Osteoblast (primary cell): ENCODE results near the gene MSX1. TPM values are rescaled to one million over a fixed set of nuclear protein-coding genes. Genes with fewer than 3 reads are reported as not detected.

Source experiments
- DNase-seq: peaks from one replicate; pipeline ENCODE4 v3.0.0; 2011; ENCODE audit warnings: low spot score, mixed read lengths; ENCODE audit not compliant: insufficient read length; ENCODE audit errors: missing footprints
- H2AFZ ChIP-seq: 2 replicates; pipeline ENCODE4 v1.6.0; 2011; ENCODE audit warnings: mild to moderate bottlenecking, low read length
- H3K27ac ChIP-seq: 2 replicates; pipeline ENCODE4 v1.5.1; 2011; ENCODE audit warnings: mild to moderate bottlenecking, low read depth, low read length, moderate library complexity
- H3K27me3 ChIP-seq: 2 replicates; pipeline ENCODE4 v1.6.0; 2012; ENCODE audit warnings: mild to moderate bottlenecking, control low read depth, inconsistent platforms, low read length, moderate library complexity; ENCODE audit not compliant: insufficient read depth
- H3K36me3 ChIP-seq: 2 replicates; pipeline ENCODE4 v1.5.1; 2011; ENCODE audit warnings: mild to moderate bottlenecking, low read length, control low read depth, moderate library complexity; ENCODE audit not compliant: insufficient read depth
- H3K4me1 ChIP-seq: 2 replicates; pipeline ENCODE4 v1.5.1; 2011; ENCODE audit warnings: mild to moderate bottlenecking, low read length, control low read depth, moderate library complexity; ENCODE audit not compliant: insufficient read depth
- H3K4me2 ChIP-seq: 2 replicates; pipeline ENCODE4 v1.6.0; 2011; ENCODE audit warnings: mild to moderate bottlenecking, low read length; ENCODE audit not compliant: insufficient read depth
- H3K4me3 ChIP-seq: fragments of 200-600 bp; sonication (generic); 3 replicates; pipeline ENCODE4 v1.5.1; 2012; ENCODE audit warnings: mild to moderate bottlenecking, low read length, inconsistent platforms; ENCODE audit not compliant: insufficient read depth
- H3K79me2 ChIP-seq: 2 replicates; pipeline ENCODE4 v1.6.0; 2012; ENCODE audit warnings: mild to moderate bottlenecking, low read length, control low read depth, inconsistent platforms; ENCODE audit not compliant: insufficient read depth
- H3K9me3 ChIP-seq: 2 replicates; pipeline ENCODE4 v1.5.1; 2011; ENCODE audit warnings: low read depth, low read length, control low read depth
- H4K20me1 ChIP-seq: 2 replicates; pipeline ENCODE4 v1.6.0; 2012; ENCODE audit warnings: mild to moderate bottlenecking, low read length, control low read depth; ENCODE audit not compliant: insufficient read depth
- total RNA-seq: library from RNA; depleted of rRNA; stranded (reverse); fragments of >200 nt; gene quantifications from 2 replicates; pipeline ENCODE4 v1.2.3, GENCODE V29; 2012
- TF ChIP-seq, protein P1 (sequence below): IDR thresholded peaks from 2 replicates; pipeline ENCODE4 v1.5.1; 2011; ENCODE audit warnings: mild to moderate bottlenecking, low read depth, low read length, moderate library complexity; ENCODE audit errors: extremely low read depth

The MSX1 gene
- total RNA-seq, 1 donor, result 2.9 TPM

DNA sequence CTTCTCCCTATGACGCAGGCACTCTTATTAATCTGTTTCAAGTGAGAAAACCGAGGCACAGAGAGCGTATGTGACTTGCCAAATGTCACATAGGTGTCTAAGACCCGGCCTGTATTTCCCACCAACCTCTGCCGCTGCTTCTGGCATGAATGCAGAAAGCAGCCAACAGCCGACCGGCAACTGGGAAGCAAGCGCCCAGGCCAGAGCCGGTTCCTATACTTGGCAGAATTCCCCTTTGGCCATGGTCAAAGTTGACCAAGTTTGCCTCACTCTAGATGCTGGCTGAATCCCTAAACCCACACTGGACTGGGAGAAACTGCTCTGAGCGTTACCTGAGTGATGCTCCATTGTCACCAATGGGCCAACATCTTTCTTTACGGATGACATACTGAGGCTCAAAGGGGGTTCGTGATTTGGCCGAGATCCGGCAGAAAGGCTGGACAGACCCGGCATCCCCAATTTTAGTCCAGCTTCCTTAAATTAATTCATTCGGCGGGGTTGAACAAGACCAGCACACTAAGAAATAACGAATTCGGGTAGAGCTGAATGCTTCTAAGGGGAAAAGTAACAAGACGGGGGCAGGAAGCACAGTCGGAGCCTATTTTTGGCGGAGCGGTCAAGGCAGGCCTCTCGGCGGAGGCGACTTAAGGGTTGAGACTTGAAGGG lies 11.2 kb downstream of the MSX1 start:
- H3K36me3 ChIP-seq, result no peaks in the 10 kb centered on the region
- H4K20me1 ChIP-seq, result no peaks in the 10 kb centered on the region
- H3K27ac ChIP-seq, result no peak overlapping the region
- H3K9me3 ChIP-seq, result no peaks in the 10 kb centered on the region
- DNase-seq, result no peak
- no peak overlapping the region for H2AFZ ChIP-seq
- TF ChIP-seq, protein P1, sequence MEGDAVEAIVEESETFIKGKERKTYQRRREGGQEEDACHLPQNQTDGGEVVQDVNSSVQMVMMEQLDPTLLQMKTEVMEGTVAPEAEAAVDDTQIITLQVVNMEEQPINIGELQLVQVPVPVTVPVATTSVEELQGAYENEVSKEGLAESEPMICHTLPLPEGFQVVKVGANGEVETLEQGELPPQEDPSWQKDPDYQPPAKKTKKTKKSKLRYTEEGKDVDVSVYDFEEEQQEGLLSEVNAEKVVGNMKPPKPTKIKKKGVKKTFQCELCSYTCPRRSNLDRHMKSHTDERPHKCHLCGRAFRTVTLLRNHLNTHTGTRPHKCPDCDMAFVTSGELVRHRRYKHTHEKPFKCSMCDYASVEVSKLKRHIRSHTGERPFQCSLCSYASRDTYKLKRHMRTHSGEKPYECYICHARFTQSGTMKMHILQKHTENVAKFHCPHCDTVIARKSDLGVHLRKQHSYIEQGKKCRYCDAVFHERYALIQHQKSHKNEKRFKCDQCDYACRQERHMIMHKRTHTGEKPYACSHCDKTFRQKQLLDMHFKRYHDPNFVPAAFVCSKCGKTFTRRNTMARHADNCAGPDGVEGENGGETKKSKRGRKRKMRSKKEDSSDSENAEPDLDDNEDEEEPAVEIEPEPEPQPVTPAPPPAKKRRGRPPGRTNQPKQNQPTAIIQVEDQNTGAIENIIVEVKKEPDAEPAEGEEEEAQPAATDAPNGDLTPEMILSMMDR, result no peak
- no peak overlapping the region for H3K4me3 ChIP-seq
- no peaks in the 10 kb centered on the region for H3K4me1 ChIP-seq
- peaks cover 87% of the 10 kb centered on the region for H3K27me3 ChIP-seq
- no peaks in the 10 kb centered on the region for H3K79me2 ChIP-seq
- H3K4me2 ChIP-seq, result no peak overlapping the region

DNA sequence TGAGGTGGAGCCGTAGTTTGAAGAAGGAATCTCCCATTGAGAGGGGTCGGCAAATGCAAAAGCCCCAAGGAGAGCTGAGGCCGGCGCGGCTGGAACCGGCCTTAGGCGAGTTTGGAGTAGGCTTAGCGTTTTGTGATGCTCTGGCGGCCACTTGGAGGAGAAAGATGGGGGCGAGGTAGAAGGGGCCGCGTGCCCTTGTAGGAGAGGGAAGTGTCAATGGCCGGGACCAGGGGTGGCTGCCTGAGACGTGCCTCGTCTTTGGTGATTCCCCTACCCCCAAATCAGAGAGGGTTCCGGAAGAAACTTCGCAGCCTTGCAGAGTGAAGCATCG lies 11.7 kb downstream of the MSX1 start:
- Histone ChIP-seq H3K27me3 (peaks cover 82% of the 10 kb centered on the region), H3K4me2 (no peak overlapping the region), H3K4me3 (no peak overlapping the region), H4K20me1 (no peaks in the 10 kb centered on the region), H3K9me3 (no peaks in the 10 kb centered on the region), H3K27ac (no peak overlapping the region), H2AFZ (no peak overlapping the region), H3K4me1 (no peaks in the 10 kb centered on the region), H3K36me3 (no peaks in the 10 kb centered on the region), H3K79me2 (no peaks in the 10 kb centered on the region)
- TF ChIP-seq, protein P1, result no peak
- no peak for DNase-seq

DNA sequence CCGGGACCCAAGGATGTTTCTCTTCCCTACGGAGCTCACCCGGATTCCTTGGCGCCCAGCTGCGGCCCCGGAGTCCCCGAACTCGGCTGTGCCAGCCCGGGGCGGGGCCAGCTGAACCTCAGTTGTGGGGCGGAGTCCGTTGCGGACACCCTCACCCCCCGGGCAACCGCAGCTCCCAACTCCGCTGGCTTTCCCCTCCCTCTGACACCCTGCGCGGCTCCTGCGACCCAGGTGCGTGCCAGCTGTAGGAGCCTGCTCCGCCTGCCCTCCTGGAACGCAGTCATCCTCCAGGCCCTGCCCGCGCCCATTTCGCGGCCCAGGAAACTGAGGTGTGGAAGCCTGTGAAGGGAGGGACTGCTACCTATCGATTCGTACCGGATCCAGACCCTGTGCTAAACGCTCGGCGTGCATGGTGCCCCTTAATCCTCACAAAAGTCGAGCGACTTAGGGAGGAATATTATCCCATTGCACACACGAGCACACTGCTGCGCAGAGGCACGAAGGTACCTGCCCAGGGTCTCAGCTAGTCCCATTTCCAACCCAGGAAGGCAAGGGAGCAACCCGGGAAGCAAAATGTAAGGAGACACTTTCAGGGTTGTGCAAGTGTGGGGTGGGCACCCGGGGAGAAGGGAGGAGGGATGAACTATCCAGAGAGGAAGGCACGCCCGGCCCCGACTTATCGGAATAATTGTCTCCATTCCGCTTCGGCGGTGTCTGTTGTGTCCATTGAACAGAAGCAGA lies 12.3 kb downstream of the MSX1 start:
- H3K4me1 ChIP-seq, result no peaks in the 10 kb centered on the region
- no peak overlapping the region for H3K4me3 ChIP-seq
- TF ChIP-seq, protein P1, result no peak
- no peak overlapping the region for H2AFZ ChIP-seq
- H3K27ac ChIP-seq, result no peak overlapping the region
- no peaks in the 10 kb centered on the region for H3K36me3 ChIP-seq
- DNase-seq, result peak; percentile 79
- no peaks in the 10 kb centered on the region for H4K20me1 ChIP-seq
- H3K79me2 ChIP-seq, result no peaks in the 10 kb centered on the region
- peaks cover 77% of the 10 kb centered on the region for H3K27me3 ChIP-seq
- H3K9me3 ChIP-seq, result no peaks in the 10 kb centered on the region
- H3K4me2 ChIP-seq, result no peak overlapping the region

DNA sequence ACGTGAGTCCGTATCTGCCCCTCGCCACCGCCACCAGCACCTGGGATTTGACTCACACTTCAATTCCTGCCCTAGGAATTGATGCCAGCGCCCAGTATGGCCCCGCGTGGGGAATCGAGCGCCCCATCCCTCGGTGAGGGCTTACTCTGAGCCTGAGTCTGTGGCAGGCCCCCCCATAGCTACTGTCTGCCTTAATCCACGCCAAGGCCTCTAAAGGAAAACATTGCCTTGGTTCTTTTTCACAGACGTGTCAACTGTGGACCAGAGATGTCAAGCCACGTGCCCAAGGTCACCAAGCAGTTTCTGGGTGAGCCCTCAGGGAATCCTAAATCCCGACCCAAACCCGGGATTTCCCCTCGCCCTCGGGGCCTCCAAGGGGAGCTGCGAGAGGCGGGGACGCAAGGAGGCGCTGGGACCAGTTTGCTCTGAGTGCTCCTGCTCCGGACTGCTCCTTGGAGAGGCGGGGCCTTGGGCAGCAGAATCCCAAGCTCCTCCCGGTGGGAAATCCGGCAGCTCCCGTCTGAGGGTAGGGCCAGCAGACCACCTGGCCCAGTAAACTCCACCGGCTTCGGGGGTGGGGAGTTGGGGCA lies 12.9 kb downstream of the MSX1 start:
- DNase-seq, result peak; percentile 86
- Histone ChIP-seq H3K27ac (no peak overlapping the region), H3K4me1 (no peaks in the 10 kb centered on the region), H3K4me3 (no peak overlapping the region), H3K36me3 (no peaks in the 10 kb centered on the region), H3K27me3 (peaks cover 73% of the 10 kb centered on the region), H3K79me2 (no peaks in the 10 kb centered on the region), H4K20me1 (no peaks in the 10 kb centered on the region), H3K9me3 (no peaks in the 10 kb centered on the region), H2AFZ (no peak overlapping the region), H3K4me2 (no peak overlapping the region)
- TF ChIP-seq, protein P1, result no peak
